HepG2 (cell line): ENCODE measurements around the gene SP4. TPM values are rescaled to one million over a fixed set of nuclear protein-coding genes. Genes with fewer than 3 reads are reported as not detected.

Experiments used
- ATAC-seq: fragments of 200-7000 bp; cut with Tn5 transposase; 3 replicates; pipeline ENCODE4 v1.9.1; 2020; ENCODE audit warnings: mild to moderate bottlenecking, moderate library complexity
- BruUV-seq: library from RNA; stranded (reverse); fragments of 400-500 nt; replicated peaks from 2 replicates; lab custom pipeline; 2021; lab: Mats Ljungman, UMichigan
- CTCF ChIA-PET: fragments of 300-600 bp; formaldehyde crosslinking; extraction: SDS; loops from one replicate; lab custom pipeline; 2021; ENCODE audit warnings: low total read pairs, inconsistent platforms, low intra/inter-chr PET ratio; lab: Yijun Ruan, JAX
- POLR2A ChIA-PET: fragments of 350-600 bp; sonication (Branson Sonifier 250); formaldehyde crosslinking; loops from one replicate; lab custom pipeline; 2020; ENCODE audit warnings: antibody characterized with exemption, inconsistent platforms; lab: Yijun Ruan, JAX
- DNase-seq: peaks from one replicate; pipeline ENCODE4 v3.0.0-alpha.2; 2015; ENCODE audit warnings: low spot score
- FAIRE-seq: peaks from 3 replicates; lab custom pipeline; 2011; peaks lifted over from hg19 to GRCh38; lab: Jason Lieb, UNC
- H2AFZ ChIP-seq: one replicate; pipeline ENCODE4 v1.6.1; 2011; ENCODE audit warnings: low read length, inconsistent platforms
- H3K27ac ChIP-seq: fragments of 300-600 bp; 3 replicates; pipeline ENCODE4 v1.8.0; 2011; ENCODE audit warnings: mixed run types, mild to moderate bottlenecking, mixed read lengths, low read length, inconsistent platforms; ENCODE audit not compliant: insufficient read depth; ENCODE audit errors: extremely low read length
- H3K27me3 ChIP-seq, 2 experiments: fragments of 200-600 bp in 1 of 2; 2 replicates in 1 of 2; 3 replicates in 1 of 2; pipeline versions ENCODE4 v1.6.0 to v1.8.0; 2011; ENCODE audit warnings: low read length in 2 of 2, mild to moderate bottlenecking in 2 of 2, moderate library complexity in 2 of 2, inconsistent platforms in 1 of 2; ENCODE audit not compliant: insufficient read depth in 2 of 2, control insufficient read depth in 1 of 2
- H3K36me3 ChIP-seq, 2 experiments: fragments of 200-600 bp in 1 of 2; replicated peaks in 1 of 2; 2 replicates in 1 of 2; 3 replicates in 1 of 2; pipeline versions ENCODE4 v1.5.1 to v1.8.0; 2011; ENCODE audit warnings: low read length in 2 of 2, inconsistent platforms in 1 of 2; ENCODE audit not compliant: insufficient read depth in 2 of 2, control insufficient read depth in 1 of 2
- H3K4me1 ChIP-seq: 2 replicates; pipeline ENCODE4 v1.5.1; 2012; ENCODE audit warnings: low read length, inconsistent platforms; ENCODE audit not compliant: insufficient read depth
- H3K4me2 ChIP-seq: 2 replicates; pipeline ENCODE4 v1.6.0; 2011; ENCODE audit warnings: low read depth, low read length, inconsistent platforms
- H3K4me3 ChIP-seq, 3 experiments: fragments of 200-600 bp in 1 of 3; sonication (generic), shearing (Covaris generic) in 1 of 3; replicated peaks in 1 of 3; 2 replicates each; pipeline ENCODE4 v1.5.1; 2011 to 2016; ENCODE audit warnings: low read length in 3 of 3, inconsistent platforms in 2 of 3, low read depth in 2 of 3, mild to moderate bottlenecking in 2 of 3, control low read depth in 1 of 3, mixed read lengths in 1 of 3; ENCODE audit not compliant: insufficient read depth in 1 of 3
- H3K79me2 ChIP-seq: one replicate; pipeline ENCODE4 v1.6.1; 2011; ENCODE audit warnings: low read length, inconsistent platforms; ENCODE audit not compliant: insufficient read depth
- H3K9ac ChIP-seq: 2 replicates; pipeline ENCODE4 v1.6.0; 2011; ENCODE audit warnings: mild to moderate bottlenecking, low read depth, low read length, inconsistent platforms; ENCODE audit not compliant: insufficient read depth
- H3K9me3 ChIP-seq: 2 replicates; pipeline ENCODE4 v1.5.1; 2012; ENCODE audit warnings: mild to moderate bottlenecking, low read length
- H4K20me1 ChIP-seq: 2 replicates; pipeline ENCODE4 v1.6.0; 2011; ENCODE audit warnings: inconsistent platforms, mild to moderate bottlenecking, low read length, moderate library complexity; ENCODE audit not compliant: insufficient read depth
- CEBPB ChIP-seq: IDR thresholded peaks from 2 replicates; pipeline ENCODE4 v1.6.1; 2011; ENCODE audit warnings: low read depth, low read length, improper control_type of control experiment, borderline replicate concordance
- CSRNP1 ChIP-seq: sonication (generic); formaldehyde crosslinking; IDR thresholded peaks from 2 replicates; pipeline ENCODE4 v1.8.1; 2023; ENCODE audit warnings: mild to moderate bottlenecking, missing genetic modification reagents
- FOXA3 ChIP-seq: IDR thresholded peaks from 2 replicates; pipeline ENCODE4 v1.6.1; 2016; ENCODE audit warnings: missing genetic modification reagents, missing compliant biosample characterization
- HCFC1 ChIP-seq: fragments of 150-350 bp; IDR thresholded peaks from 2 replicates; pipeline ENCODE4 v1.6.1; 2014; ENCODE audit warnings: low read depth, low read length
- KAT8 ChIP-seq: IDR thresholded peaks from 2 replicates; pipeline ENCODE4 v1.6.1; 2016; ENCODE audit warnings: missing genetic modification reagents, missing compliant biosample characterization
- RBM22 ChIP-seq: fragments of 200-400 bp; formaldehyde crosslinking; optimal IDR thresholded peaks from 2 replicates; pipeline ENCODE3; 2017; ENCODE audit warnings: mild to moderate bottlenecking, low read length, moderate library complexity
- SALL2 ChIP-seq: sonication (generic); formaldehyde crosslinking; IDR thresholded peaks from 2 replicates; pipeline ENCODE4 v1.8.1; 2023; ENCODE audit warnings: mild to moderate bottlenecking, missing genetic modification reagents, inconsistent platforms
- SIX4 ChIP-seq: sonication (generic); formaldehyde crosslinking; IDR thresholded peaks from 2 replicates; pipeline ENCODE4 v1.4.0; 2020; ENCODE audit warnings: missing genetic modification reagents
- SP1 ChIP-seq, 2 experiments: fragments of 450-650 bp in 1 of 2; sonication (generic) in 1 of 2; formaldehyde crosslinking in 1 of 2; IDR thresholded peaks; 2 replicates each; pipeline versions ENCODE4 v1.4.0 to v1.6.1; 2016 to 2020; ENCODE audit warnings: missing genetic modification reagents in 1 of 2
- ZBTB7A ChIP-seq: sonication (generic); formaldehyde crosslinking; IDR thresholded peaks from 2 replicates; pipeline ENCODE4 v1.8.0; 2022; ENCODE audit warnings: mild to moderate bottlenecking, missing genetic modification reagents
- ZZZ3 ChIP-seq: sonication (generic); formaldehyde crosslinking; IDR thresholded peaks from 2 replicates; pipeline ENCODE4 v1.4.0; 2020; ENCODE audit warnings: missing genetic modification reagents, mild to moderate bottlenecking, borderline replicate concordance
- WGBS: methylation state at CpG from one replicate; pipeline ENCODE4 v1.1.6; 2017; ENCODE audit warnings: low lambda C conversion rate; 5-methylcytosine and 5-hydroxymethylcytosine counted together
- in situ Hi-C: cut with HindIII; loops from 2 replicates; pipeline ENCODE4 v1.10.0; 2017; ENCODE audit warnings: low pct_unique_long_range_greater_than_20kb; ENCODE audit not compliant: extremely low pct_ligation_motif_present
- intact Hi-C: fragments of 100-400 bp; cut with micrococcal nuclease; formaldehyde crosslinking; loops from one replicate; pipeline ENCODE4 v1.10.0; 2022; ENCODE audit not compliant: unreplicated experiment
- polyA plus RNA-seq, 8 experiments: library from polyadenylated mRNA; depleted of rRNA in 3 of 8; stranded (reverse) in 7 of 8; unstranded in 1 of 8; fragments of >200 nt; fragmentation: Illumina TruSeq in 4 of 8; extraction: Trizol in 4 of 8; gene quantifications; 2 replicates each; pipeline versions ENCODE4 v1.2.1 to v1.2.3, GENCODE V29; 2011 to 2016; ENCODE audit warnings: low read depth in 4 of 8, missing spikeins in 1 of 8, mixed read lengths in 1 of 8; ENCODE audit not compliant: insufficient read depth in 1 of 8
- total RNA-seq, 5 experiments: library from RNA; depleted of rRNA; stranded (reverse); fragments of >200 nt; fragmentation: Illumina TruSeq; extraction: Trizol; gene quantifications; 2 replicates each; pipeline ENCODE4 v1.2.3, GENCODE V29; 2016; ENCODE audit warnings: low read depth in 1 of 5
- TF ChIP-seq, protein P1 (sequence below): sonication (generic); formaldehyde crosslinking; IDR thresholded peaks from 2 replicates; pipeline ENCODE4 v1.5.0; 2020; ENCODE audit warnings: mild to moderate bottlenecking, missing genetic modification reagents

SP4 gene
- total and polyA plus RNA-seq, 2 of the 13 experiments (the other 11 are each of a cell fraction or from before 2014, with no cell fraction given): 2.7 to 4.8 TPM

DNA sequence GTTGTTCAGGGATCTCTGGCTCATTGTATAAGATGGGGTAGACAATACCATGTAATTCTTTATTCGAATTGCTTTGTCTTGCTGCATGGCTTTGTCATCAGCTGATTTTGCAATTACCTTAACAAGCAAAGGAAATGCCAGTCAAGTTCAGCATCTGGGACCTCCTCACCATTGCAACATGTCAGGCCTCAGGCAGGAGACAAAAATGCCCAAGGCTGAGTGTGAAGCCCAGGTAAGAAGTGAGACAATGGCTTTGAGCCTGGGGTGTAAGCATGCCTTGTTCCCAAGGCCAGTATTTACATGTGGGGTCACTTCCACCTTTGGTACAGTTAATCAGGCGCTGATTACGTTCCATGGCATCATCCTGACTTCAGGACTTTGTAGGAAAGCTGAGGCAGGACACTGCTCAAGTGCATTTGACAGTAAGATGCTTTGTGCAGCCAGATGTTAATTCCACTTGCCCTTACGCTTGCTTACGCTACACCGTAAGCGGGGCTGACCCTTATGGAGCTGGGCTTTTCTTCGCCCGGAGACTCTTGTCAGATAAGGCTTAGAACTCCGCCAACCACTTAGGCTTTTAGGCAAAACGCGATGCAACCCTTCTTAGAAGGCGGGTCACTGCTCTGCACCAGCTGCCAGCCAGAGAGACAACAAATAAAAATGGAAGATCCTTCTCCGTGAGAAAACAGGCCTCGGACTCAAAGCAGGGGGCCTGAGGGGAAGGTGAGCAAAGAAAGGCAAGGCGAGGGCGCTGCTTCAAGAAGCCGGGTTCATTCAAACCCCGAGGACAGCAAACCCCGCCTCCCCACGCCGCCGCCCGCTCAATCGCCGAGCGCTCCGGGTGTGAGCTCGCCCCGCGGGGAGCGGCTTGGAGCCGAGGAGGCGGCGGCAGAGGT is 1.3 kb upstream of the SP4 start (continued):
- TF ChIP-seq, protein P1, sequence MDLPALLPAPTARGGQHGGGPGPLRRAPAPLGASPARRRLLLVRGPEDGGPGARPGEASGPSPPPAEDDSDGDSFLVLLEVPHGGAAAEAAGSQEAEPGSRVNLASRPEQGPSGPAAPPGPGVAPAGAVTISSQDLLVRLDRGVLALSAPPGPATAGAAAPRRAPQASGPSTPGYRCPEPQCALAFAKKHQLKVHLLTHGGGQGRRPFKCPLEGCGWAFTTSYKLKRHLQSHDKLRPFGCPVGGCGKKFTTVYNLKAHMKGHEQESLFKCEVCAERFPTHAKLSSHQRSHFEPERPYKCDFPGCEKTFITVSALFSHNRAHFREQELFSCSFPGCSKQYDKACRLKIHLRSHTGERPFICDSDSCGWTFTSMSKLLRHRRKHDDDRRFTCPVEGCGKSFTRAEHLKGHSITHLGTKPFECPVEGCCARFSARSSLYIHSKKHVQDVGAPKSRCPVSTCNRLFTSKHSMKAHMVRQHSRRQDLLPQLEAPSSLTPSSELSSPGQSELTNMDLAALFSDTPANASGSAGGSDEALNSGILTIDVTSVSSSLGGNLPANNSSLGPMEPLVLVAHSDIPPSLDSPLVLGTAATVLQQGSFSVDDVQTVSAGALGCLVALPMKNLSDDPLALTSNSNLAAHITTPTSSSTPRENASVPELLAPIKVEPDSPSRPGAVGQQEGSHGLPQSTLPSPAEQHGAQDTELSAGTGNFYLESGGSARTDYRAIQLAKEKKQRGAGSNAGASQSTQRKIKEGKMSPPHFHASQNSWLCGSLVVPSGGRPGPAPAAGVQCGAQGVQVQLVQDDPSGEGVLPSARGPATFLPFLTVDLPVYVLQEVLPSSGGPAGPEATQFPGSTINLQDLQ (CRISPR knock-in tag): no peak
- TF ChIP-seq CEBPB: no peak
- no peak; the same call in 1 of the 2 replicates for TF ChIP-seq FOXA3
- no peak for TF ChIP-seq SALL2
- TF ChIP-seq HCFC1: no peak

GRCh38 chr7:21427182-21427870 is 557 bp upstream of the SP4 start:
- ATAC-seq (peak; percentile 93), FAIRE-seq (peak; percentile 72), DNase-seq (peak; percentile 94)
- H2AFZ ChIP-seq: peak overlapping the region; percentile 17
- peak overlapping the region; percentile 95 for H3K27ac ChIP-seq
- under 1% methylated on average over 22 of the region's 57 CpGs for WGBS
- no peaks in the 10 kb centered on the region for H3K79me2 ChIP-seq
- ChIA-PET CTCF (no interaction called here), POLR2A (interaction anchor here (0.5 kb wide), 1 partner anchor 56 kb away, joined by 3 read pairs; no protein-coding TSS in a partner anchor)
- in situ Hi-C loops (no loop called here), intact Hi-C loops (loop anchor here (1.0 to 5.0 kb wide), 3 partner anchors 60 to 166 kb away; no protein-coding TSS in a partner anchor)
- peak overlapping the region; percentile 84 for H3K9ac ChIP-seq
- no peaks in the 10 kb centered on the region for H4K20me1 ChIP-seq
- H3K4me1 ChIP-seq: peaks cover 39% of the 10 kb centered on the region
- BruUV-seq: TSS peak; percentile 79
- H3K36me3 ChIP-seq: no peaks in the 10 kb centered on the region; a peak in 1 of 5 replicates
- H3K9me3 ChIP-seq: no peaks in the 10 kb centered on the region
- no peaks in the 10 kb centered on the region for H3K27me3 ChIP-seq
- peak overlapping the region; percentile 70 to 82 (median 75) for H3K4me3 ChIP-seq
- H3K4me2 ChIP-seq: peak overlapping the region; percentile 97
- TF ChIP-seq ZZZ3 (no peak), RBM22 (no peak), KAT8 (peak; percentile 62; the same call in 1 of the 2 replicates), CSRNP1 (CRISPR knock-in tag) (peak; percentile 73; the same call in 1 of the 2 replicates), SP1 (IDR thresholded peaks at IDR 0.05) (no peak), SP1 (CRISPR knock-in tag; IDR thresholded peaks at IDR 0.05) (peak; percentile 87), SIX4 (peak; percentile 33; the same call in 1 of the 2 replicates), ZBTB7A (0 out of 2 replicates have a peak, but pooled peaks have one; percentile 24), SALL2 (peak; percentile 13)
